Heart right ventricle (tissue), 16 donors: ENCODE results near the gene TRIM44. TPM values are rescaled to one million over a fixed set of nuclear protein-coding genes. Genes with fewer than 3 reads are reported as not detected.

Source experiments
- ATAC-seq, 8 donors: fragments of 200-7000 bp; cut with Tn5 transposase; one replicate each; pipeline ENCODE4 v1.9.1; 2020; ENCODE audit warnings: mild to moderate bottlenecking in 8 of 8, moderate library complexity in 8 of 8, moderate number of reproducible peaks in 1 of 8
- DNase-seq, 2 donors: peaks; one replicate each; pipeline ENCODE4 v3.0.0-alpha.2; 2020
- H3K27ac ChIP-seq, 10 donors: fragments of 200-600 bp; sonication (generic) in 2 of 10; one replicate each; pipeline versions ENCODE4 v1.5.0 to v1.8.0; 2020 to 2022; ENCODE audit warnings: mild to moderate bottlenecking in 3 of 10
- H3K27me3 ChIP-seq, 7 donors: fragments of 200-600 bp; one replicate each; pipeline ENCODE4 v1.8.0; 2021 to 2022; ENCODE audit warnings: mild to moderate bottlenecking in 2 of 7
- H3K36me3 ChIP-seq, 9 donors: fragments of 200-600 bp; sonication (generic) in 1 of 9; one replicate each; pipeline versions ENCODE4 v1.5.0 to v1.8.0; 2020 to 2022; ENCODE audit warnings: mild to moderate bottlenecking in 2 of 9
- H3K4me1 ChIP-seq, 9 donors: fragments of 200-600 bp; sonication (generic) in 1 of 9; one replicate each; pipeline versions ENCODE4 v1.5.0 to v1.8.0; 2020 to 2022; ENCODE audit warnings: mild to moderate bottlenecking in 4 of 9
- H3K4me3 ChIP-seq, 10 donors: fragments of 200-600 bp; sonication (generic) in 2 of 10; one replicate each; pipeline versions ENCODE4 v1.5.0 to v1.8.0; 2020 to 2022; ENCODE audit warnings: mild to moderate bottlenecking in 7 of 10, moderate library complexity in 2 of 10
- H3K9me3 ChIP-seq, 11 donors: fragments of 200-600 bp in 10 of 11; sonication (generic) in 2 of 11; one replicate each; pipeline versions ENCODE4 v1.5.0 to v1.8.0; 2013 to 2022; ENCODE audit warnings: mild to moderate bottlenecking in 2 of 11, control low read depth in 1 of 11, moderate library complexity in 1 of 11
- CTCF ChIP-seq, 9 donors: fragments of 200-600 bp; sonication (generic) in 2 of 9; IDR thresholded peaks; one replicate each; pipeline versions ENCODE4 v1.5.0 to v1.8.0; 2021 to 2022; ENCODE audit warnings: antibody characterized with exemption in 9 of 9, mild to moderate bottlenecking in 5 of 9, moderate library complexity in 1 of 9
- WGBS, 2 donors: extraction: QIAGEN DNeasy Blood & Tissue Kit; methylation state at CpG; one replicate each; pipeline ENCODE4 v1.1.7; 2013; ENCODE audit warnings: inconsistent platforms in 1 of 2; 5-methylcytosine and 5-hydroxymethylcytosine counted together
- intact Hi-C, 10 donors: fragments of 100-400 bp; cut with DNase I; formaldehyde crosslinking; loops; one replicate each; pipeline versions ENCODE4 v1.11.1 to v1.14.2; 2022
- polyA plus RNA-seq, 2 donors: library from polyadenylated mRNA; stranded (reverse); fragments of 200-250 nt; gene quantifications; one replicate each; pipeline ENCODE4 v1.2.3, GENCODE V29; 2013
- total RNA-seq, 10 donors: library from RNA; stranded (reverse); fragmentation: NEBNext Ultra II Directional in 3 of 10; extraction: Animal tissue kit (Norgen Biotek cat#: 25700) in 3 of 10; gene quantifications; one replicate each; pipeline versions ENCODE4 v1.2.1 to v1.2.4, GENCODE V29; 2021 to 2023
- donor health status: Arrhythmogenic right ventricular cardiomyopathy.
- donor health status: ischemic (EF 13 %, LVEDD 7.1; RV severe dilation, severe dysfunction).
- donor health status: healthy with polysubstance abuse.
- donor health status: DM: no; HTN: yes; CAD: no.
- donor health status: DM: no; HTN: no; CAD: no.
- donor health status: ischemic (EF 25% LVEDD 6.9; RV normal size, moderate dysfunction).
- donor health status: ischemic (EF 25% LVEDD 5.7; RV mildly dilated, moderate dysfunction).
- donor health status: healthy.
- donor health status: DM: yes; HTN: yes; CAD: no.
- donor health status: Ischemic cardiomyopathy.
- donor health status: ischemic (EF 35%, LVEDD 5.7; RV mildly dilated, moderate dysfunction).
- donor health status: nonischemic (EF 11% LVEDD 7.7; RV severe dilation, severe dysfunction).
- donor health status: DM: yes; HTN: yes; CAD: no.
- donor health status: PGD.
- donor health status: ischemic (EF 29% LVEDD 5.4; RV normal size, mild dysfunction).
- donor health status: nonischemic (EF 23%, LVEDD 6.1; RV moderate dilation, normal function).

TRIM44 gene
- total and polyA plus RNA-seq, 12 donors = 6.4 to 59.2 (median 44.5) TPM

GRCh38 chr11:35804451-35805040, 142.0 kb downstream of the TRIM44 start:
- no peak for TF ChIP-seq CTCF (IDR thresholded peaks at IDR 0.05)
- Histone ChIP-seq H3K27ac (no peak overlapping the region), H3K36me3 (peaks cover 0 to 24% (median 0%) of the 10 kb centered on the region in 9 donors), H3K9me3 (no peaks in the 10 kb centered on the region), H3K4me1 (peaks cover 5 to 34% (median 14%) of the 10 kb centered on the region in 9 donors), H3K4me3 (no peak overlapping the region), H3K27me3 (no peaks in the 10 kb centered on the region)
- 76 to 85% methylated on average over 3 of the region's 3 CpGs for whole genome bisulfite sequencing, 2 donors
- ATAC-seq (no peak), DNase-seq (no peak)
- intact Hi-C loops = no loop called here

- Histone ChIP-seq H3K4me3 (no peak overlapping the region), H3K36me3 (peaks cover 0 to 24% (median 0%) of the 10 kb centered on the region in 9 donors), H3K4me1 (peaks cover 5 to 54% (median 20%) of the 10 kb centered on the region in 9 donors), H3K27me3 (no peaks in the 10 kb centered on the region), H3K27ac (no peak overlapping the region), H3K9me3 (no peaks in the 10 kb centered on the region)
- intact Hi-C loops = no loop called here
- ATAC-seq = no peak
- 77 to 88% methylated on average over 4 of the region's 4 CpGs for WGBS, 2 donors
- no peak for DNase-seq
- no peak for TF ChIP-seq CTCF (IDR thresholded peaks at IDR 0.05)
These were observed 147.0 kb downstream of the TRIM44 start for GRCh38 chr11:35809561-35809960.

- ATAC-seq (no peak), DNase-seq (no peak)
- no peaks in the 10 kb centered on the region for H3K27me3 ChIP-seq
- WGBS, 2 donors = 30 to 38% methylated on average over 2 of the region's 2 CpGs
- TF ChIP-seq CTCF (IDR thresholded peaks at IDR 0.05) = no peak
- intact Hi-C loops = loop anchor here in 1 of 10 donors (10.0 kb wide), 1 partner anchor 145 kb away; the partner anchor contains the start of gene TRIM44
- H3K27ac ChIP-seq = no peak overlapping the region
- peaks cover 0 to 24% (median 0%) of the 10 kb centered on the region in 9 donors for H3K36me3 ChIP-seq
- H3K9me3 ChIP-seq = no peaks in the 10 kb centered on the region
- no peak overlapping the region for H3K4me3 ChIP-seq
- H3K4me1 ChIP-seq = peaks cover 7 to 56% (median 25%) of the 10 kb centered on the region in 9 donors
These were observed 147.6 kb downstream of the TRIM44 start for GRCh38 chr11:35810045-35810645.

GRCh38 chr11:35811783-35812182, 149.2 kb downstream of the TRIM44 start:
- H3K27ac ChIP-seq = peak overlapping the region in 6 of 10 donors; percentile 6 to 76 (median 62)
- whole genome bisulfite sequencing, 2 donors = 54 to 69% methylated on average over 2 of the region's 2 CpGs

More at GRCh38 chr11:35811783-35812182, 149.2 kb downstream of the TRIM44 start:
- Histone ChIP-seq H3K27me3 (no peaks in the 10 kb centered on the region), H3K36me3 (peaks cover 0 to 16% (median 0%) of the 10 kb centered on the region in 9 donors), H3K4me1 (peaks cover 15 to 66% (median 37%) of the 10 kb centered on the region in 9 donors), H3K4me3 (no peak overlapping the region), H3K9me3 (no peaks in the 10 kb centered on the region)
- intact Hi-C loops = loop anchor here in 1 of 10 donors (10.0 kb wide), 1 partner anchor 147 kb away; the partner anchor contains the start of gene TRIM44
- ATAC-seq (peak in 5 of 8 donors; percentile 37 to 51 (median 43)), DNase-seq (no peak)
- peak in 1 of 9 donors; percentile 11 for TF ChIP-seq CTCF (IDR thresholded peaks at IDR 0.05)
